Pancreas (tissue), 10 donors: Measurements from ENCODE around the gene DDX56. TPM values are rescaled to one million over a fixed set of nuclear protein-coding genes. Genes with fewer than 3 reads are reported as not detected.

Experiments used
- ATAC-seq, 4 donors: fragments of 200-7000 bp; cut with Tn5 transposase; one replicate each; pipeline versions ENCODE4 v1.8.0 to v1.9.1; 2020; ENCODE audit warnings: mild to moderate bottlenecking in 4 of 4, moderate library complexity in 4 of 4
- DNase-seq, 6 donors: peaks; one replicate each; pipeline ENCODE4 v3.0.0-alpha.2; 2020
- FAIRE-seq: peaks from 2 replicates; lab custom pipeline; 2012; peaks lifted over from hg19 to GRCh38; lab: Jason Lieb, UNC
- H3K27ac ChIP-seq, 4 donors: fragments of 200-600 bp; sonication (generic); 1 replicate in 3 of 4; 2 replicates in 1 of 4; pipeline versions ENCODE4 v1.5.0 to v1.8.0; 2020
- H3K27me3 ChIP-seq, 4 donors: fragments of 200-600 bp; one replicate each; pipeline ENCODE4 v1.8.0; 2021
- H3K36me3 ChIP-seq, 3 donors: fragments of 200-600 bp; sonication (generic) in 1 of 3; one replicate each; pipeline versions ENCODE4 v1.5.0 to v1.8.0; 2020 to 2021
- H3K4me1 ChIP-seq, 3 donors: fragments of 200-600 bp; one replicate each; pipeline ENCODE4 v1.8.0; 2021
- H3K4me3 ChIP-seq, 4 donors: fragments of 200-600 bp; sonication (generic) in 2 of 4; one replicate each; pipeline versions ENCODE4 v1.5.0 to v1.8.0; 2020 to 2021
- H3K9me3 ChIP-seq, 4 donors: fragments of 200-600 bp; one replicate each; pipeline ENCODE4 v1.8.0; 2021
- CTCF ChIP-seq, 4 donors: fragments of 200-600 bp; sonication (generic) in 3 of 4; IDR thresholded peaks; one replicate each; pipeline versions ENCODE4 v1.5.0 to v1.8.0; 2021; ENCODE audit warnings: antibody characterized with exemption in 4 of 4
- WGBS, 2 donors: extraction: QIAGEN DNeasy Blood & Tissue Kit; methylation state at CpG; one replicate each; pipeline ENCODE4 v1.1.7; 2013; 5-methylcytosine and 5-hydroxymethylcytosine counted together
- intact Hi-C, 3 donors: fragments of 100-400 bp; cut with DNase I; formaldehyde crosslinking; loops; one replicate each; pipeline versions ENCODE4 v1.11.1 to v1.14.2; 2022
- polyA plus RNA-seq, 2 donors: library from polyadenylated mRNA; stranded (reverse); fragments of 200-250 nt; gene quantifications; one replicate each; pipeline ENCODE4 v1.2.3, GENCODE V29; 2013
- total RNA-seq, 6 donors: library from RNA; stranded (reverse); fragmentation: NEBNext Ultra II Directional in 4 of 6; extraction: Animal tissue kit (Norgen Biotek cat#: 25700) in 4 of 6; gene quantifications; one replicate each; pipeline versions ENCODE4 v1.2.1 to v1.2.4, GENCODE V29; 2021 to 2023
- donor health status: healthy with polysubstance abuse.
- donor health status: DM: no; HTN: no; CAD: no; lungs with moderate emphysema.
- donor health status: DM: no; HTN: no; CAD: no.
- donor health status: control.
- donor health status: control.
- donor health status: Bipolar disorder and iron deficiency.
- donor health status: DM: yes; HTN: yes; CAD: no.
- donor health status: DM: no; HTN: no; CAD: no.
- donor health status: DM: no; HTN: no; CAD: no.
- donor health status: DM: yes; HTN: yes; CAD: no.

Gene DDX56
- total RNA-seq (10 to 100 TPM; 23.0 to 36.6 (median 27.3) TPM), polyA plus RNA-seq (100 to 1,000 TPM; 107 to 114 TPM)

GRCh38 chr7:44573464-44574286 lies at the start of gene DDX56:
TSS of gene DDX56 (minus strand) at chr7:44573908. CDS start at chr7:44573895, 13 bp downstream.
- peak within 1 kb of the TSS; percentile 72 to 92 (median 88) for H3K4me3 ChIP-seq
- ATAC-seq (peak; percentile 97 to 98 (median 98)), FAIRE-seq (no peak), DNase-seq (peak; percentile 93 to 98 (median 94))
- peak within 1 kb of the TSS; percentile 52 to 81 (median 76) for H3K27ac ChIP-seq
- intact Hi-C loops, result no loop called here
- H3K4me1 ChIP-seq, result peaks cover 4 to 11% (median 7%) of the 10 kb centered on the region in 3 donors
- 0% methylated on average over 74 of the region's 74 CpGs for WGBS, 2 donors
- TF ChIP-seq CTCF (IDR thresholded peaks at IDR 0.05), result no peak
- H3K36me3 ChIP-seq, result peaks cover 13 to 45% (median 23%) of the 10 kb centered on the region in 3 donors
- no peaks in the 10 kb centered on the region for H3K9me3 ChIP-seq
- H3K27me3 ChIP-seq, result no peaks in the 10 kb centered on the region

GRCh38 chr7:44622342-44623151 lies 48.8 kb upstream of the DDX56 start:
- FAIRE-seq (no peak), ATAC-seq (peak; percentile 59 to 87 (median 84)), DNase-seq (no peak)
- Histone ChIP-seq H3K4me3 (no peak overlapping the region), H3K4me1 (peaks cover 0 to 33% (median 18%) of the 10 kb centered on the region in 3 donors), H3K27ac (peak overlapping the region in 3 of 4 donors; percentile 38 to 66 (median 61)), H3K27me3 (no peaks in the 10 kb centered on the region), H3K9me3 (no peaks in the 10 kb centered on the region), H3K36me3 (peaks cover 0 to 9% (median 0%) of the 10 kb centered on the region in 3 donors)
- TF ChIP-seq CTCF (IDR thresholded peaks at IDR 0.05), result no peak
- WGBS, 2 donors, result 38 to 43% methylated on average over 5 of the region's 5 CpGs
- intact Hi-C loops, result no loop called here

GRCh38 chr7:44621750-44622103 lies 48.0 kb upstream of the DDX56 start:
- WGBS, 2 donors, result 86 to 87% methylated on average over 5 of the region's 5 CpGs
- ATAC-seq, result no peak
- no peak overlapping the region for H3K27ac ChIP-seq
- no peaks in the 10 kb centered on the region for H3K9me3 ChIP-seq
- intact Hi-C loops, result no loop called here
- H3K36me3 ChIP-seq, result peaks cover 0 to 9% (median 0%) of the 10 kb centered on the region in 3 donors
- TF ChIP-seq CTCF (IDR thresholded peaks at IDR 0.05), result no peak
- no peak overlapping the region for H3K4me3 ChIP-seq
- no peak for DNase-seq
- no peak for FAIRE-seq
- peaks cover 0 to 37% (median 18%) of the 10 kb centered on the region in 3 donors for H3K4me1 ChIP-seq
- no peaks in the 10 kb centered on the region for H3K27me3 ChIP-seq

- no peak for FAIRE-seq
- Histone ChIP-seq H3K27me3 (no peaks in the 10 kb centered on the region), H3K4me1 (peaks cover 0 to 37% (median 18%) of the 10 kb centered on the region in 3 donors), H3K36me3 (peaks cover 0 to 9% (median 0%) of the 10 kb centered on the region in 3 donors), H3K4me3 (no peak overlapping the region), H3K27ac (no peak overlapping the region), H3K9me3 (no peaks in the 10 kb centered on the region)
- no peak for TF ChIP-seq CTCF (IDR thresholded peaks at IDR 0.05)
- intact Hi-C loops, result no loop called here
- no peak for DNase-seq
- ATAC-seq, result peak in 1 of 4 donors; percentile 41
- WGBS, 2 donors, result 83 to 84% methylated on average over 11 of the region's 11 CpGs
These were observed 47.5 kb upstream of the DDX56 start for GRCh38 chr7:44621034-44621749.
